C4-2B (cell line): Measurements from ENCODE around the gene POU1F1.

ENCODE experiments used
- ZFX ChIP-seq: fragments of 450-650 bp; IDR thresholded peaks from 2 replicates; pipeline ENCODE4 v1.6.1; 2017
- TF ChIP-seq, protein P1 (sequence below): fragments of 450-650 bp; conservative IDR thresholded peaks from 2 replicates; pipeline ENCODE4 v1.5.1; 2017; ENCODE audit warnings: mild to moderate bottlenecking

DNA sequence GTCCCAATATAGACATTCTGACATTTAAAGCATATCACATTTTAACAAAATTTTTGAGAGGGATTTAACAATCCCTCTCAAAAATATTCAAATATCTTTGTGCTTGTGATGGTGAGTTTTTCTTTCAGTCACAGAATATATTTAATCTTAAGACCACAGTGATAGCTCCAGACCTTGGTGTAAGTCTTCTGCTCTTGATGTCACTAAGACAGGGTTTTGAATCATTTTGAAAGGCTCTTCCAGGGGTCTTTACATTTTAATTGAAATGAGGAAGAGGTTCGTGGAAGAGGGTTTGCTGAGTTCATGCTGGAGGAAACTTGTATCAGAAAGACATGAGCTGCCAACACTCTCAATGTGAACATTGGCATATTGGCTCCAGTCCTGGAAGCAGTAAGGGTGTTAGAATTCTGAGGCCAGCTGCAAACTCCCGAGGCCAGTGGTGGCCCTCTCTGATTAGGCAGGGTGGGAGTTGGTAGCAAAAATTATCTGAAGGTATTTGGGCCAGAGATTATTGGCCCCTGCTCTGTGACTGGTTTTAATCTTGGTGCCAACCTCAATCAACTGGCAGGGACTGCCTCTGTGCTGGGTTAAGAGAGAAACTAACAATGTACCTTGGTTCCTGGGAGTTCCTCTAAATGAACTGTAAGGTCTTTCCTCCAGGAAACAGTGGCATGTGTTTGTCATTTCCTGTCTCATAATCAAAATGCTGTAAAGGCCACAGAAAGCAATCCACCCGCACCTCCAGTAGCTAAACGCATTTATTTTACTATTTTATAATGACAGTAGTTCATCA is 5.3 kb downstream of the POU1F1 start:
- TF ChIP-seq, protein P1, sequence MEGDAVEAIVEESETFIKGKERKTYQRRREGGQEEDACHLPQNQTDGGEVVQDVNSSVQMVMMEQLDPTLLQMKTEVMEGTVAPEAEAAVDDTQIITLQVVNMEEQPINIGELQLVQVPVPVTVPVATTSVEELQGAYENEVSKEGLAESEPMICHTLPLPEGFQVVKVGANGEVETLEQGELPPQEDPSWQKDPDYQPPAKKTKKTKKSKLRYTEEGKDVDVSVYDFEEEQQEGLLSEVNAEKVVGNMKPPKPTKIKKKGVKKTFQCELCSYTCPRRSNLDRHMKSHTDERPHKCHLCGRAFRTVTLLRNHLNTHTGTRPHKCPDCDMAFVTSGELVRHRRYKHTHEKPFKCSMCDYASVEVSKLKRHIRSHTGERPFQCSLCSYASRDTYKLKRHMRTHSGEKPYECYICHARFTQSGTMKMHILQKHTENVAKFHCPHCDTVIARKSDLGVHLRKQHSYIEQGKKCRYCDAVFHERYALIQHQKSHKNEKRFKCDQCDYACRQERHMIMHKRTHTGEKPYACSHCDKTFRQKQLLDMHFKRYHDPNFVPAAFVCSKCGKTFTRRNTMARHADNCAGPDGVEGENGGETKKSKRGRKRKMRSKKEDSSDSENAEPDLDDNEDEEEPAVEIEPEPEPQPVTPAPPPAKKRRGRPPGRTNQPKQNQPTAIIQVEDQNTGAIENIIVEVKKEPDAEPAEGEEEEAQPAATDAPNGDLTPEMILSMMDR: no peak
- TF ChIP-seq ZFX: no peak
